Hepatocyte (in vitro differentiated cells): ENCODE data around the gene NRDC.

Experiments
- CTCF ChIP-seq: fragments of 200-600 bp; sonication (generic); IDR thresholded peaks from 2 replicates; pipeline ENCODE4 v1.5.1; 2016; ENCODE audit warnings: antibody characterized with exemption, mild to moderate bottlenecking; ENCODE audit not compliant: poor library complexity
- EZH2 ChIP-seq: fragments of 200-600 bp; sonication (generic); IDR thresholded peaks from 2 replicates; pipeline ENCODE4 v1.6.1; 2016; ENCODE audit warnings: antibody characterized with exemption, mild to moderate bottlenecking, borderline replicate concordance
- EZH2phosphoT487 ChIP-seq: fragments of 200-600 bp; sonication (generic); IDR thresholded peaks from one replicate; pipeline ENCODE4 v1.6.1; 2018; ENCODE audit warnings: antibody characterized with exemption, mild to moderate bottlenecking, low read depth, moderate library complexity; ENCODE audit not compliant: unreplicated experiment, severe bottlenecking

- TF ChIP-seq EZH2, result no peak
- no peak for TF ChIP-seq CTCF
- no peak for TF ChIP-seq EZH2phosphoT487
Measured at GRCh38 chr1:51916587-51917405, 38.3 kb upstream of the NRDC start.
